Erythroblast (primary cell): Measurements from ENCODE around the gene HEXIM1.

Experiments used
- GATA1 ChIP-seq: IDR thresholded peaks from 2 replicates; pipeline ENCODE4 v1.6.1; 2011; ENCODE audit warnings: low read depth, mild to moderate bottlenecking, control low read depth, low read length, moderate library complexity
- POLR2A ChIP-seq: IDR thresholded peaks from 2 replicates; pipeline ENCODE4 v1.6.1; 2011; ENCODE audit warnings: mild to moderate bottlenecking, low read length

- TF ChIP-seq POLR2A (no peak), GATA1 (no peak)
Observed at GRCh38 chr17:45155029-45155428, 6.8 kb downstream of the HEXIM1 start.
